NCI-H510A treated with DMSO at 0.1 percent for 48 hours (cell line): ENCODE results near the gene INPP5A.

ENCODE experiments used
- DNase-seq: peaks from one replicate; lab custom pipeline; 2025; lab: John Stamatoyannopoulos, UW

The INPP5A gene

GRCh38 chr10:132519382-132520176 lies 18.0 kb upstream of the INPP5A start:
- DNase-seq = no peak

DNA sequence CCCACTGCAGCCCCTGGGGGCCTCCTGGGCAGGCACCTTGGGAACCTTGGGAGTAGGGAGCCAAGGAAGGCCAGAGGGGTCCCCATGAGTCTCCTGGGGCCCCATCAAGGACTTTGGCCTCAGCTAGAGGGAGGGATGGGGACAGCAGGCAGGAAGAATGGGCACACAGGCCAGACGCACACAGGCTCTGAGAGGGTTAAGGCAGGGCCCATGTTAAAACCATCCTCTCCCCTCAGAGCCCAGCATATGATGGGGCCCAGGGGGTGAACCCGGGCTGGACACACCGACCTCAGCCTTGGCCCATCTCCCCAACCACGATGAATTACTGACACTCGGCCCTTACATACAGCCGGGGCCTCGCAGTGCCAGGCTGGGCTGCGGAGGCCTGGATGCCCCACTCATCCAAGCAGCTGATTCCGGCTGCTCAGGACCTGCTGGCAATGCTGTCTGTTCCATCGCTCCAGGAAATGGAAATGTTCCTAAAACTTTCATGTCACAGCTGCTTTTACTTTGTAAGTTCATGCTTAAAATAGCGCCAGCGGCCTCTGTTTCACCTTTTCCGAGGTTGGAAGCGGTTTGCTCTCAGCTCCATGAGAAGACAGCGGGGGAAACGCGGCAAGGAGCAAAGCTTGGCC lies 17.3 kb upstream of the INPP5A start:
- no peak for DNase-seq

- DNase-seq = no peak
These were observed 16.5 kb upstream of the INPP5A start for GRCh38 chr10:132521041-132521465.

DNA sequence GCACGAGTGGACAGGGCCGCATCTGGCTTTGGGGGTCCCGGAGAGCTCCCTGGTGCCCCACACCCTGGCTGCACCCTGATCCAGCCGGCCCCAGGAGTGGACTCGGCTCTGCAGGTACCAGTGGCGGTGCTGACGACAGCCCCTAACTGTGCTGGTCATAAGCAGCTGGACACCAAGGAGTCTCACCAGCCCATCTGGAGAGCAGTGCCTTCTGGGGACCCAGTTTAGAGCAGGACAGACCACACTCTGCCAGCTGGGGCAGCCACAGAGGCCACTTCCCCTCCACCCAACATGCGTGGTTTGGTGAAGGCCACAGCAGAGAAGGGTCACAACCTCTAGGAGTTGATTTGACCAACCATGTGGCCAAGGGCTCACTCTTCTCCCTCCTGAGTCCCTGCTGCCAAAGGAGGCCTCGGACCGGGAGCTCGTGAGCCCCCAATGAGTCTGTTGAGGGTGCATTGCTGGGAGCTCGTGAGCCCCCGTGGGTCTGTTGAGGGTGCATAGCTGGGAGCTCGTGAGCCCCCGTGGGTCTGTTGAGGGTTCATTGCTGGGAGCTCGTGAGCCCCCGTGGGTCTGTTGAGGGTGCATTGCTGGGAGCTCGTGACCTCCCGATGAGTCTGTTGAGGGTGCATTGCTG lies 16.0 kb upstream of the INPP5A start:
- DNase-seq = no peak

DNA sequence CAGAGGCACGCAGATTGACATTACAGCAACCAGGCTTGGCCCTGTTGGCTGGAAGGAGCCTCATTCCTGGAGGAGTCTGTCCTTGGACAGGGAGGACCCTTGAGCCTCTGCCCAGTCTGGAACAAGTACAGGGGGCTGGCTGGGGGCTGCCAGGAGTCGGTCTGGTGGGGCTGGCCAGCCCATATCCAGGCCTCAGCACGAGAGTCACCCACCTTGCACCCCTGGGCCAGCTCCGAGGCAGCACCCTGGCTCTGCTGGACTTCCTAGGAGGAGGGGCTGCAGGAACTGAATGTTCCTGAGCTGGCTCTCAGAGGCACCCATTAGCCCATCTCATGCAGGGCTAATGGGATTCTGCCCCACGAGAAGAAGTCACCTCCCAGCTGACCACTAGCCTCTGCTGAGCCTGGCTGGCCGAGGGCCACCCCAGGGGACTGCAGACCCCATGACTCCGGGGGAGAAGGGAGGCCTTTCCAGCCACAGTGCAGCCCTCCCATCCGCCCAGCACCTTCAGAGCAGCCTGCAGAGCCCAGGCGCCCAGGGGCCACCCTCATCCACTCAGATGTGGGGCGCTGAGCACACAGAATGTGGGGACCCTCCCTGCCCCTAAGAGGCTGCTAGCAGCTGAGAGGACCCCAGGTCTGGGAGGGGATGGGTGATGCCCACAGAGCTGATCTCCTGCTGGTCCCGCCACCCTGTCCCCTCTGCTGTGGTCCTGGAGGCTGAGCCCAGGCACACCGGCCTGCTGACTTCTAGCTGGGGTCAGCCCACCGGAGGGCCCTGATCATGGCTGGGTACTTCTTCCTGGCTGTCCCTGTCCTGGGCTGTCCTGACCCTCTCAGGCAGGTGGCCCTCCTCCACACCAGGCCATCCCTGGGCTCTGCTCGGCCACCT lies 14.8 kb upstream of the INPP5A start:
- DNase-seq = no peak

DNA sequence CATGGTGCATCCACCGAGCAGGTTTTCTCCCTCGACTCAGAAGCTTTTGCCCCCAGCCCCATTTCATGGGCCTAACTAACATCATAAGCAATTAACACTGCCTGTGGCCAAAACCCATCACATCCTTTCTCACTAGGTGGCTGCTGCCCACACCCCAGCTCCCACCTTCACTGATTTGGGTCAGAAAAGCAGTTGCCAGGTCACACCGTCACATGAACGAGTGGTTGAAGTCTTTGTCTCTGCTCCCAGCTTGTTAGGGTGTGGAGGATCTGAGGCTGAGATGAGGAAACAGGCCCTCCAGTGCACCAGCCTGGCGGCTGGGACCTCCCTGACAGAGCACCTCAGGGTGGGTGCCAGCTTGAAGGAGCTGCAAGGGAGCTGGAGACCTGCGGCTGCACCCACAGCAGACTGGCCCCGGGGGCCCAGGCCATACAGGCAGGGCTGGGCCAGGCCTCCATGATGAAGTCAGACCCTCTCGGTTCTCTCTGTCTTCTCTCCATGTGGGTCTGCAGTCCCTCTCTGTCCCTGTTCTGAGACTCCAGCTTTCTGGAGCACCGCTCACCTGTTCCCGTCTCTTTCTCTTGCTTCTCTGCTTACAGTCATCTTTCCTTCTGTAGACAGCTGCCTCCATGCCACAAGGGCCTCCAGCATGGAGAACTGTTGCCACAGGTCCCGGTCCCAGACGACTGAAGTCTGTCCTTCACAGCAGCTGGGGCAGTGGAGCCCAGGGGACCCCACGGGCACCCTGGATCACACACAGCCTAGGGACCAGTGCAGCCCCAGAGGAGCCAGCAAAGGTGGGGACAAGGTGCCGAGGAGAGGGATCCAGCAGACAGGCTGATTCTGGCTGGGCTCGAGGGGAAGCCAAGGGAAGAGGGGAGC lies 13.8 kb upstream of the INPP5A start:
- no peak for DNase-seq

DNA sequence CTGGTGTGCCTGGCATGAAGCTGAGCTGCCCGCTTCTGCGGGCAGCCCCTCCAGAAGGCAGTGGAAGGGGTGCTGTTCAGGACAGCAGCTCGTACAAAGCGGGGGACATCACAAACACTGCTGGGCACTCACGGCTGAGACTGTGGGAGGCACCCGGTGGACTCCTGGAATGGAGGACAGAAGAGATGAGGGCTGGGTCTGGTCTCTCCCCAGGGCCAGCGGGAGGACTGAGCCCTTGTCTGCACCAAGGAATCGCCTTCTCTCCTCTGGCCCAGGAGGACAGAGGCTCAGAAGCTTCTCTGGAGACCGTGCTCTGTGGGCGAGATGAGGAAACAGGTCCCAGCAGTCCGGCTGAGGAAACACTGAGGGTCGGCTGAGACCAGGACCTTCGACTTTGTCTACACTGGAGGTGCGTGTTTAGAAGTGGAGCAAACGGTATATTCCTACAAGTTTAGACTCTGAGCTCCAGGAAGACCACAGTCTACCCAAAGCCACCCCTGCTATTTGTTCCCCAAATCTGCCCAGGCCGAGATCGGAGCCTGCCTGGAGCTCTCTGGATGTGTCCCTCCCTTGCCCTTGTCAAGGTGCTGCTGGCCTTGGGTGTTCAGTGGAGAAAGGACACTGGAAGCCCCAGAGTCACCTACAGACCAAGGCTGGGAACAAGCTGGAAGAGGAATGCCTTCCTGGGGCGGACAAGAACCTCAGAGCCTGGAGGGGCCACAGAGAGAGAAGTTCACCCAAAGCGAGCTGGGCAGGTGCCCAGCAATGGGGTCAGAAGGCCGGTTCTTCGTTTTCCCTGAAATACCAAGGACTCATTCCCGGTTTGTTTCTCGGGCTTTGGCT lies 12.9 kb upstream of the INPP5A start:
- no peak for DNase-seq

- DNase-seq = no peak
These were observed 10.9 kb upstream of the INPP5A start for GRCh38 chr10:132526676-132527075.

- no peak for DNase-seq
These were observed 10.1 kb upstream of the INPP5A start for GRCh38 chr10:132527339-132528063.

DNA sequence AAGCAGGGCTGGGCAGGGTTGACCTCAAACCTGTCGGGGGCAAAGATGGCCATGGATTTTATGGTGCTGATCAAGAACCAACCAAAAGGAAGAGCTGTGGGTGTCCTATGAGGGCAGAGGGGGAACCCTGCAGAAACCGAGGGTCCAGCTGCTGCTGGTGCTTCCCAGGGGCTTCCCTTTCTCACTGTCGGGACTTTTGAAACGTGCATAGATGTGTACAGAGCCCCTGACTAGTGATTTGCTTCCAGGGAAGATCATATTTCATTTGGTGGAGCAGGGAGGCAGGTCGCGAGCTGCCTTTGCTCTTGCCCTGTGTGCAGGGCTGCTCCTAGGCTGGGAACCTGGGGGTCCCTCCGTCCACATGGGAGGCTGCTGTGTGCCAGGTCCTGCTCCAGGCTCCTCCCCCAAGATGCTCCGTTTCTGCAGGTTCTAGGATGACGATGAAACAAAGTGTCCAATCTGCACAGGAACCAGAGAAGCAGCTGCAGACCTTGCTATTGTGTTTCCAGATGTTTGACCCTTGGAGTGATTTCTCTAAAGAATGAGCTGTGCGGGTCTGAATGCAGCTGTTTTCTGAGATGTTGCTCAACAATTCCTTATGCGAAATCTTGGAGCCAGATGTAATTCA lies 9.4 kb upstream of the INPP5A start:
- DNase-seq = no peak

GRCh38 chr10:132532179-132532578 lies 5.4 kb upstream of the INPP5A start:
- no peak for DNase-seq

DNA sequence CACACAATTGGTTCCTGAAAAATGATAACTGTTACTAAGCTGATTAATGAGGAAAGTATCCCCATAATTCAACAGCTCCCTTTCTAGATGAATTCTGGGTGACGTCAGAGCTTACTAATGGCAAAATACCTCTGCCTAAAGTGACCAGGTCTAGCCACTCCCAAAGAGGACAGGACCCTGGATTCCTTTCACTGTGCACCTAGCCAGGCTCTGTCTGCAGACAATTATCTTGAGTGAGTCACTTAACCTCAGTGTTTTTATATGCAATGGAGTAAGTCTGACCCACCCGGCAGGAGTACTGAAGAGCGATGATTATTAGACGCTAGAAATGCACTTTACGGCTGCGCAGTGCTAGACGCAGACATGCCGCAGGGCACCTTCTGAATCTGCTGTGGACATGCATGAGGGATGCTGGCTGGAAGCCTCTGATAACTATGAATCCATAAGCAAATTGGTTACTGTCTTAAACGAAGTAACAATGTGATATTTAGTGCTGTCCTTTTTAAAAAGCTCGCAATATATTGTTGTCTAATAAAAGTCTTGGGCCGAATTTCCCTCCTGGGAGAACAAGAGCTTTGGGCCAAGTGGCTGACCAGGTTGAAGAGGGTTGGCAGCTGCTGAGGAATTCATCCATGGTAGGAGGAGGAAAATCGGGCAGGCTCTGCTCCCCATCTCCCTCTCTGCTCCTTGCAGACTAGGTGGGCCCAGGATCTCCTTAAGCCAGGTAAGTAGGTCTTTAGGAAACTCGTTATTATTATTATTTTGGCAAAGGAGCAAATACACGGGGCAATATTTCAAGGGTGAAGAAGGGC lies 4.6 kb upstream of the INPP5A start:
- DNase-seq = no peak

- no peak for DNase-seq
These were observed 3.9 kb upstream of the INPP5A start for GRCh38 chr10:132533571-132534260.

DNA sequence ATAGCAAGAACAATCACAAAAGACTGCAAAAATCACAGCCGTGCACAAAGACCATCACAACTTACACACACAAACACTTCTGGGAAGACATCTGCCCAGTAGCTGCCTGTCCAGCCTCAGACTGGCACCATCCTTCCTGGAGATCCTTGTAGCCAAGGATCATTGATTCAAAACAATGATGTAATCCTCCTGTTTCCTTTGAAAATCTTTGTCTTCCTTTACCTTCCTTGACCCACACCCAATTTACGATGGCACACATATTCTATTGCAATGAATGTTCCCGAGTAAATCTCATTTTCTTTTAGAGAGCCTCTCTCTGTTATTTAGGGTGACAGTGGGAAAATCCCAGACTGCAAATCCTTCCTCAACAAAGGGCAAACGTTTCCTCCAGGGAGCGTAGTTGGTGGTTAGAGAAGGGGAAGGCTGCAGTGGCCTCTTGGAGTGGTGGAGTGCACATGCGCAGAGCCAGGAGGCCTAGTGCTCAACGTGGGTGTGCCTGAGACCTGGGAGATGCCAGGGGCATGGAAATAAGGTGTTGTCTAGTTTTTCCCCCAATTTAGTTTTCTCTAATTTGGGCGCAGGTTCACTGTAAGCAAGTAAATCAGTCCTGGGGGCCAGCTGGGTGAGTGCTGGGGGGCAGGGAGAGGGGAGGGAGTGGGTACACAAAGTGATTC lies 3.1 kb upstream of the INPP5A start:
- DNase-seq = no peak

GRCh38 chr10:132535065-132535651 lies 2.4 kb upstream of the INPP5A start:
- no peak for DNase-seq

- no peak for DNase-seq
These were observed 1.2 kb upstream of the INPP5A start for GRCh38 chr10:132536241-132536876.
